Measurements from ENCODE around the gene TRIM46. TPM values are rescaled to one million over a fixed set of nuclear protein-coding genes. Genes with fewer than 3 reads are reported as not detected.
A peak's percentile ranks its signal among the peaks of the same experiment; 100 is the strongest.
"Not testable (repeated sequence)": the region's sequence is repeated elsewhere in the genome, so short reads cannot be mapped to it uniquely, and the experiment has no call there.

TRIM46 gene
- polyA plus RNA-seq, 3 donors = 0.13 TPM; not detected in 2

DNA sequence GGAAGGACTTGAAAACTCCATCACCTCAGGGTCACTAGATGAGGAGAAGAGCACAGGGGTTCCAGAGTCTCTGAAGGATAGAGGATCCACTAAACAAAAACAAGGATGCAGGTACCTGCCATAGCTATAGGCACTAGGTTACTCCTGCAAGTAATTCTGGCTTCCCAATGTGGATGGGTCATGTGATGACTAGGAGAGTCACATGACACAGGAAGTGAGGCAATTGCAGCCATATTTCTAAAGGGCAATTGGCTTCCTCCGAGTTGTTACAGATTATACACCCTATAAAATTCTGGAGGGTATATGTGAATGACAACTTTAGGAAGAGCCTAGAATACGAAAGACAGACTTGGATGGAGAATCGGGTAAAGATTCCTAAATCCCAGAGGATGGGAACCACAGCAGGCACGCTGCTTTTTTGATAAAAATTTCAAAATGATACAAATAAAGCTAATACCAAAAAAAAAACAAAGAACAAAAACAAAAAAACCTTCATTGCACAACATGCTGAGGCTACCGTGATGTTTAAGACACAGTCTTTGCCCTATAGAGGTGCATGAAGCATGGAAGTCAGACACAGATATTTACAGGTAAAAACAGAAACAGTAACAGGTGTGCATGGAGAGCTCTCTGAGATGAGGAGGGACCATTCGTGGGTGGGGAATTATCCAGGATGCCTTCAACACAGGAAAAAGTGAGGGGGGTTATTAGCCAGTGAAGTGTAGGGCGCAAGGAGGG lies 45.4 kb downstream of the TRIM46 start:
- intact Hi-C loops (cut with micrococcal nuclease) = no loop called here
- Histone ChIP-seq H3K4me3 (replicated peaks in 1 of 3; ENCODE audit: low read depth in 2 of 3, low read length in 3 of 3) (peak overlapping the region in 1 of 3 experiments; percentile 47), H3K79me2 (ENCODE audit: insufficient read depth, low read length) (no peaks in the 10 kb centered on the region), H3K4me1 (ENCODE audit: control insufficient read depth in 1 of 2, insufficient read depth in 2 of 2, low read length in 2 of 2) (peaks cover 57 to 73% of the 10 kb centered on the region in 2 donors), H3K9me3 (replicated peaks in 1 of 2; ENCODE audit: control insufficient read depth in 1 of 2, insufficient read depth in 1 of 2, low read length in 2 of 2) (no peaks in the 10 kb centered on the region), H2AFZ (ENCODE audit: insufficient read depth, low read depth, low read length, poor library complexity, severe bottlenecking) (peak overlapping the region; percentile 19), H3K27me3 (ENCODE audit: control insufficient read depth in 2 of 2, insufficient read depth in 2 of 2, low read length in 2 of 2) (no peaks in the 10 kb centered on the region), H3K27ac (ENCODE audit: low read depth in 1 of 2, low read length in 2 of 2) (peak overlapping the region; percentile 83 to 86), H3K36me3 (replicated peaks in 1 of 2; ENCODE audit: control insufficient read depth in 1 of 2, insufficient read depth in 2 of 2, low read length in 2 of 2) (no peaks in the 10 kb centered on the region), H4K20me1 (ENCODE audit: insufficient read depth, low read length) (no peaks in the 10 kb centered on the region), H3K9ac (ENCODE audit: insufficient read depth, low read length, poor library complexity, severe bottlenecking) (no peak overlapping the region), H3K4me2 (replicated peaks; ENCODE audit: extremely low read depth, low read length, poor library complexity, severe bottlenecking) (peak overlapping the region; percentile 35)
- no peaks in the 10 kb centered on the region for H3K9me3 Mint-ChIP-seq
- H3K4me1 Mint-ChIP-seq = peaks cover 59% of the 10 kb centered on the region
- peak overlapping the region; percentile 55 to 62 for H3K4me3 Mint-ChIP-seq
- TF ChIP-seq, protein P1, sequence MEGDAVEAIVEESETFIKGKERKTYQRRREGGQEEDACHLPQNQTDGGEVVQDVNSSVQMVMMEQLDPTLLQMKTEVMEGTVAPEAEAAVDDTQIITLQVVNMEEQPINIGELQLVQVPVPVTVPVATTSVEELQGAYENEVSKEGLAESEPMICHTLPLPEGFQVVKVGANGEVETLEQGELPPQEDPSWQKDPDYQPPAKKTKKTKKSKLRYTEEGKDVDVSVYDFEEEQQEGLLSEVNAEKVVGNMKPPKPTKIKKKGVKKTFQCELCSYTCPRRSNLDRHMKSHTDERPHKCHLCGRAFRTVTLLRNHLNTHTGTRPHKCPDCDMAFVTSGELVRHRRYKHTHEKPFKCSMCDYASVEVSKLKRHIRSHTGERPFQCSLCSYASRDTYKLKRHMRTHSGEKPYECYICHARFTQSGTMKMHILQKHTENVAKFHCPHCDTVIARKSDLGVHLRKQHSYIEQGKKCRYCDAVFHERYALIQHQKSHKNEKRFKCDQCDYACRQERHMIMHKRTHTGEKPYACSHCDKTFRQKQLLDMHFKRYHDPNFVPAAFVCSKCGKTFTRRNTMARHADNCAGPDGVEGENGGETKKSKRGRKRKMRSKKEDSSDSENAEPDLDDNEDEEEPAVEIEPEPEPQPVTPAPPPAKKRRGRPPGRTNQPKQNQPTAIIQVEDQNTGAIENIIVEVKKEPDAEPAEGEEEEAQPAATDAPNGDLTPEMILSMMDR (IDR thresholded peaks at IDR 0.05) = no peak
- WGBS (ENCODE audit: insufficient coverage) = 37% methylated on average over 2 of the region's 7 CpGs
- peak in 2 of 3 donors; percentile 65 to 74 for DNase-seq
- H3K36me3 Mint-ChIP-seq = peaks cover 3 to 11% of the 10 kb centered on the region in 2 donors
- peak overlapping the region; percentile 93 to 98 (median 97) for H3K27ac Mint-ChIP-seq
- peaks cover 0 to 2% (median 0%) of the 10 kb centered on the region in 3 donors for H3K27me3 Mint-ChIP-seq (ENCODE audit: low read depth in 3 of 3)

GRCh38 chr1:155219592-155220031 lies 46.0 kb downstream of the TRIM46 start:
- Mint-ChIP-seq H3K36me3 (peaks cover 3 to 11% of the 10 kb centered on the region in 2 donors), H3K27ac (peak overlapping the region; percentile 93 to 98 (median 97)), H3K4me1 (peaks cover 65% of the 10 kb centered on the region), H3K4me3 (peak overlapping the region; percentile 55 to 62), H3K27me3 (ENCODE audit: low read depth in 3 of 3) (peaks cover 0 to 2% (median 0%) of the 10 kb centered on the region in 3 donors), H3K9me3 (no peaks in the 10 kb centered on the region)
- peak overlapping the region in 1 of 3 experiments; percentile 47 for H3K4me3 ChIP-seq (replicated peaks in 1 of 3; ENCODE audit: low read depth in 2 of 3, low read length in 3 of 3)
- WGBS (ENCODE audit: insufficient coverage) = no CpG with 5 or more reads among the region's 1 CpG
- H3K79me2 ChIP-seq (ENCODE audit: insufficient read depth, low read length) = no peaks in the 10 kb centered on the region
- H3K27me3 ChIP-seq (ENCODE audit: control insufficient read depth in 2 of 2, insufficient read depth in 2 of 2, low read length in 2 of 2) = no peaks in the 10 kb centered on the region
- intact Hi-C loops (cut with micrococcal nuclease) = no loop called here
- peak overlapping the region; percentile 35 for H3K4me2 ChIP-seq (replicated peaks; ENCODE audit: extremely low read depth, low read length, poor library complexity, severe bottlenecking)
- TF ChIP-seq, protein P1 (IDR thresholded peaks at IDR 0.05) = no peak
- H4K20me1 ChIP-seq (ENCODE audit: insufficient read depth, low read length) = no peaks in the 10 kb centered on the region
- DNase-seq = peak; percentile 86 to 88 (median 88)
- peak overlapping the region; percentile 19 for H2AFZ ChIP-seq (ENCODE audit: insufficient read depth, low read depth, low read length, poor library complexity, severe bottlenecking)
- H3K9ac ChIP-seq (ENCODE audit: insufficient read depth, low read length, poor library complexity, severe bottlenecking) = no peak overlapping the region
- H3K9me3 ChIP-seq (replicated peaks in 1 of 2; ENCODE audit: control insufficient read depth in 1 of 2, insufficient read depth in 1 of 2, low read length in 2 of 2) = no peaks in the 10 kb centered on the region
- no peaks in the 10 kb centered on the region for H3K36me3 ChIP-seq (replicated peaks in 1 of 2; ENCODE audit: control insufficient read depth in 1 of 2, insufficient read depth in 2 of 2, low read length in 2 of 2)
- peak overlapping the region; percentile 83 to 86 for H3K27ac ChIP-seq (ENCODE audit: low read depth in 1 of 2, low read length in 2 of 2)
- H3K4me1 ChIP-seq (ENCODE audit: control insufficient read depth in 1 of 2, insufficient read depth in 2 of 2, low read length in 2 of 2) = peaks cover 62 to 75% of the 10 kb centered on the region in 2 donors

- H3K9ac ChIP-seq (ENCODE audit: insufficient read depth, low read length, poor library complexity, severe bottlenecking); H3K4me3 Mint-ChIP-seq; H3K4me3 ChIP-seq (replicated peaks in 1 of 3; ENCODE audit: low read depth in 2 of 3, low read length in 3 of 3); H3K36me3 Mint-ChIP-seq; H4K20me1 ChIP-seq (ENCODE audit: insufficient read depth, low read length); H3K36me3 ChIP-seq (replicated peaks in 1 of 2; ENCODE audit: control insufficient read depth in 1 of 2, insufficient read depth in 2 of 2, low read length in 2 of 2); H3K27me3 ChIP-seq (ENCODE audit: control insufficient read depth in 2 of 2, insufficient read depth in 2 of 2, low read length in 2 of 2); H3K9me3 Mint-ChIP-seq; intact Hi-C loops (cut with micrococcal nuclease); H2AFZ ChIP-seq (ENCODE audit: insufficient read depth, low read depth, low read length, poor library complexity, severe bottlenecking); H3K79me2 ChIP-seq (ENCODE audit: insufficient read depth, low read length); H3K27me3 Mint-ChIP-seq (ENCODE audit: low read depth in 3 of 3); H3K9me3 ChIP-seq (replicated peaks in 1 of 2; ENCODE audit: control insufficient read depth in 1 of 2, insufficient read depth in 1 of 2, low read length in 2 of 2): not testable (repeated sequence)
- Mint-ChIP-seq H3K4me1 (peaks cover 65% of the 10 kb centered on the region), H3K27ac (peak overlapping the region; percentile 93 to 98 (median 97))
- Histone ChIP-seq H3K4me2 (replicated peaks; ENCODE audit: extremely low read depth, low read length, poor library complexity, severe bottlenecking) (peak overlapping the region; percentile 35), H3K4me1 (ENCODE audit: control insufficient read depth in 1 of 2, insufficient read depth in 2 of 2, low read length in 2 of 2) (peaks cover 67 to 75% of the 10 kb centered on the region in 2 donors), H3K27ac (ENCODE audit: low read depth in 1 of 2, low read length in 2 of 2) (peak overlapping the region; percentile 83 to 86)
- WGBS (ENCODE audit: insufficient coverage) = 100% methylated on average over 1 of the region's 10 CpGs
- peak; percentile 32 to 72 (median 40) for DNase-seq
Observed at GRCh38 chr1:155220211-155220965, 46.7 kb downstream of the TRIM46 start.

Data from CD14-positive monocyte (primary cell).